K562 (cell line): ENCODE data around the gene SPATA13. TPM values are rescaled to one million over a fixed set of nuclear protein-coding genes. Genes with fewer than 3 reads are reported as not detected.

Source experiments
- ATAC-seq: fragments of 200-7000 bp; cut with Tn5 transposase; 3 replicates; pipeline ENCODE4 v1.9.1; 2020; ENCODE audit warnings: moderate library complexity
- BruUV-seq: library from RNA; stranded (reverse); fragments of 400-500 nt; replicated peaks from 2 replicates; lab custom pipeline; 2021; lab: Mats Ljungman, UMichigan
- CTCF ChIA-PET: fragments of 300-600 bp; formaldehyde crosslinking; extraction: SDS; loops from one replicate; lab custom pipeline; 2021; ENCODE audit warnings: low intra/inter-chr PET ratio; lab: Yijun Ruan, JAX
- POLR2A ChIA-PET: fragments of 300-600, 350-650 bp; sonication (Branson Sonifier 250); formaldehyde crosslinking; extraction: SDS; loops from one replicate; lab custom pipeline; 2021; ENCODE audit warnings: antibody characterized with exemption, inconsistent platforms; lab: Yijun Ruan, JAX
- DNase-seq, 4 experiments: peaks; one replicate each; pipeline versions ENCODE4 v3.0.0 to v3.0.0-alpha.2; 2011 to 2018; ENCODE audit warnings: low spot score in 3 of 4, mixed read lengths in 3 of 4; ENCODE audit errors: extremely low read depth in 1 of 4
- FAIRE-seq: peaks from 2 replicates; lab custom pipeline; 2011; peaks lifted over from hg19 to GRCh38; lab: Jason Lieb, UNC
- H2AFZ ChIP-seq: 2 replicates; pipeline ENCODE4 v1.6.0; 2011; ENCODE audit warnings: low read depth, low read length, control low read depth, inconsistent platforms
- H3K27ac ChIP-seq: fragments of 200-600 bp; 3 replicates; pipeline ENCODE4 v1.8.0; 2011; ENCODE audit warnings: low read depth, mild to moderate bottlenecking, control low read depth, inconsistent platforms, low read length, moderate library complexity, mixed read lengths; ENCODE audit errors: extremely low read depth
- H3K27me3 ChIP-seq, 2 experiments: fragments of 300-600 bp in 1 of 2; 2 replicates in 1 of 2; 3 replicates in 1 of 2; pipeline versions ENCODE4 v1.6.0 to v1.8.0; 2011; ENCODE audit warnings: inconsistent platforms in 2 of 2, low read length in 2 of 2, mild to moderate bottlenecking in 1 of 2, mixed read lengths in 1 of 2, moderate library complexity in 1 of 2; ENCODE audit not compliant: control insufficient read depth in 2 of 2, insufficient read depth in 2 of 2
- H3K36me3 ChIP-seq: fragments of 300-600 bp; 3 replicates; pipeline ENCODE4 v1.8.0; 2011; ENCODE audit warnings: mild to moderate bottlenecking, low read length, inconsistent platforms; ENCODE audit not compliant: control insufficient read depth, insufficient read depth
- H3K4me1 ChIP-seq, 2 experiments: fragments of 200-600 bp in 1 of 2; replicated peaks in 1 of 2; 2 replicates in 1 of 2; 3 replicates in 1 of 2; pipeline versions ENCODE4 v1.5.1 to v1.8.0; 2011; ENCODE audit warnings: inconsistent platforms in 2 of 2, low read length in 2 of 2, mild to moderate bottlenecking in 1 of 2, mixed read lengths in 1 of 2, moderate library complexity in 1 of 2; ENCODE audit not compliant: control insufficient read depth in 2 of 2, insufficient read depth in 2 of 2
- H3K4me2 ChIP-seq: 2 replicates; pipeline ENCODE4 v1.6.1; 2011; ENCODE audit warnings: low read length, control low read depth, inconsistent platforms, mixed read lengths; ENCODE audit not compliant: insufficient read depth
- H3K4me3 ChIP-seq: fragments of 200-600 bp; sonication (generic), shearing (Covaris generic); 2 replicates; pipeline ENCODE4 v1.5.1; 2016; ENCODE audit warnings: control low read depth, inconsistent platforms
- H3K79me2 ChIP-seq: fragments of 200-600 bp; 3 replicates; pipeline ENCODE4 v1.8.0; 2011; ENCODE audit warnings: low read length, inconsistent platforms; ENCODE audit not compliant: control insufficient read depth, insufficient read depth
- H3K9ac ChIP-seq, 2 experiments: 2 replicates each; pipeline versions ENCODE4 v1.6.0 to v1.6.1; 2011; ENCODE audit warnings: low read depth in 2 of 2, low read length in 2 of 2, control low read depth in 1 of 2, inconsistent platforms in 1 of 2, mild to moderate bottlenecking in 1 of 2, mixed read lengths in 1 of 2; ENCODE audit not compliant: insufficient read depth in 1 of 2
- H3K9me1 ChIP-seq: one replicate; pipeline ENCODE4 v1.6.0; 2011; ENCODE audit warnings: inconsistent platforms, mild to moderate bottlenecking, low read length, moderate library complexity; ENCODE audit not compliant: control insufficient read depth, insufficient read depth
- H3K9me3 ChIP-seq: replicated peaks from 2 replicates; pipeline ENCODE4 v1.5.1; 2011; ENCODE audit warnings: low read depth, low read length, inconsistent platforms; ENCODE audit not compliant: control insufficient read depth, insufficient read depth
- H4K20me1 ChIP-seq: replicated peaks from 2 replicates; pipeline ENCODE4 v1.6.1; 2011; ENCODE audit warnings: low read length, inconsistent platforms, mixed read lengths; ENCODE audit not compliant: control insufficient read depth, insufficient read depth
- CAMTA2 ChIP-seq: fragments of 250-450 bp; sonication (Bioruptor Pico); conservative IDR thresholded peaks from 2 replicates; pipeline ENCODE4 v1.5.1; 2022
- CBFB ChIP-seq: sonication (generic); formaldehyde crosslinking; IDR thresholded peaks from 2 replicates; pipeline ENCODE4 v1.4.0; 2020; ENCODE audit warnings: mild to moderate bottlenecking, missing genetic modification reagents
- HEY1 ChIP-seq: fragments of 250-450 bp; sonication (Bioruptor Pico); IDR thresholded peaks from 2 replicates; pipeline ENCODE4 v1.5.0; 2020; ENCODE audit warnings: mild to moderate bottlenecking, moderate library complexity, borderline replicate concordance
- KLF10 ChIP-seq: fragments of 250-450 bp; sonication (Bioruptor Pico); IDR thresholded peaks from 2 replicates; pipeline ENCODE4 v1.6.1; 2021; ENCODE audit warnings: matching md5 sums
- MTA2 ChIP-seq: fragments of 450-650 bp; IDR thresholded peaks from 2 replicates; pipeline ENCODE4 v1.6.1; 2016; ENCODE audit warnings: low read depth
- MXI1 ChIP-seq: IDR thresholded peaks from 2 replicates; pipeline ENCODE4 v1.6.1; 2011; ENCODE audit warnings: low read depth, mild to moderate bottlenecking, improper control_type of control experiment, low read length
- PREB ChIP-seq: sonication (generic); formaldehyde crosslinking; IDR thresholded peaks from 2 replicates; pipeline ENCODE4 v1.8.1; 2023; ENCODE audit warnings: mild to moderate bottlenecking, missing genetic modification reagents
- RFX1 ChIP-seq: fragments of 450-650 bp; IDR thresholded peaks from 2 replicates; pipeline ENCODE4 v1.6.1; 2016; ENCODE audit warnings: mild to moderate bottlenecking, moderate library complexity
- RUNX1 ChIP-seq: sonication (generic); IDR thresholded peaks from 2 replicates; pipeline ENCODE4 v1.6.1; 2016; ENCODE audit warnings: antibody characterized with exemption, low read depth
- TBL1XR1 ChIP-seq, 2 experiments: IDR thresholded peaks; 2 replicates each; pipeline ENCODE4 v1.6.1; 2012; ENCODE audit warnings: improper control_type of control experiment in 2 of 2, low read length in 2 of 2, mild to moderate bottlenecking in 1 of 2
- TFAP4 ChIP-seq: sonication (generic); formaldehyde crosslinking; IDR thresholded peaks from 2 replicates; pipeline ENCODE4 v1.8.0; 2022; ENCODE audit warnings: missing genetic modification reagents, mild to moderate bottlenecking, moderate library complexity, borderline replicate concordance
- XRCC3 ChIP-seq: fragments of 450-650 bp; IDR thresholded peaks from 2 replicates; pipeline ENCODE4 v1.6.1; 2017; ENCODE audit warnings: mild to moderate bottlenecking, moderate library complexity
- ZNF232 ChIP-seq: sonication (generic); formaldehyde crosslinking; IDR thresholded peaks from 2 replicates; pipeline ENCODE4 v1.8.0; 2022; ENCODE audit warnings: mild to moderate bottlenecking, missing genetic modification reagents
- ZNF280A ChIP-seq: fragments of 450-650 bp; IDR thresholded peaks from 2 replicates; pipeline ENCODE4 v1.6.1; 2018; ENCODE audit warnings: mild to moderate bottlenecking, low read depth; ENCODE audit not compliant: partially characterized antibody
- ZNF77 ChIP-seq: fragments of 250-450 bp; sonication (Bioruptor Pico); IDR thresholded peaks from 2 replicates; pipeline ENCODE4 v1.5.0; 2020
- ZNF780A ChIP-seq: fragments of 250-450 bp; sonication (Bioruptor Pico); IDR thresholded peaks from 2 replicates; pipeline ENCODE4 v1.5.0; 2021; ENCODE audit warnings: mild to moderate bottlenecking
- WGBS: fragments of 100-300 bp; shearing (Covaris generic); methylation state at CpG from one replicate; pipeline ENCODE4 v1.1.6; 2016; ENCODE audit warnings: low coverage, mixed read lengths; ENCODE audit not compliant: insufficient coverage; ENCODE audit errors: missing lambda C conversion rate; 5-methylcytosine and 5-hydroxymethylcytosine counted together
- in situ Hi-C: fragments of 300-500 bp; cut with MboI; formaldehyde crosslinking; loops from 4 replicates; pipeline ENCODE4 v1.15.0; 2018; ENCODE audit warnings: inconsistent platforms, mixed read lengths
- intact Hi-C: fragments of 100-400 bp; cut with micrococcal nuclease; formaldehyde crosslinking; loops from 2 replicates; pipeline ENCODE4 v1.14.2; 2022
- polyA plus RNA-seq, 8 experiments: library from polyadenylated mRNA; depleted of rRNA in 4 of 8; stranded (reverse) in 5 of 8; unstranded in 3 of 8; fragments of >200 nt; fragmentation: Nextera tagmentation in 2 of 8; fragmentation: Illumina TruSeq in 1 of 8; extraction: Ambion mirVana in 2 of 8; extraction: Trizol in 1 of 8; gene quantifications; 2 replicates each; pipeline versions ENCODE4 v1.2.1 to v1.2.3, GENCODE V29; 2011 to 2014; ENCODE audit warnings: inconsistent platforms in 1 of 8, missing spikeins in 1 of 8
- total RNA-seq, 7 experiments: library from RNA; depleted of rRNA in 6 of 7; stranded (reverse); fragments of >200 nt in 6 of 7; fragmentation: Illumina TruSeq in 2 of 7; extraction: Trizol in 2 of 7; gene quantifications; 2 replicates each; pipeline versions ENCODE4 v1.2.1 to v1.2.3, GENCODE V29; 2011 to 2021; ENCODE audit warnings: low replicate concordance in 1 of 7

The SPATA13 gene
- total and polyA plus RNA-seq, 9 of the 15 experiments (the other 6 are each of a cell fraction or from before 2014, with no cell fraction given), result 0.08 to 0.99 (median 0.21) TPM; not detected in 2

GRCh38 chr13:24290280-24290932 lies 129.9 kb downstream of the SPATA13 start (continued):
- TF ChIP-seq CBFB (CRISPR knock-in tag) (no peak), RFX1 (no peak), CAMTA2 (CRISPR knock-in tag) (no peak), KLF10 (no peak), MXI1 (no peak)

- H4K20me1 ChIP-seq, result no peaks in the 10 kb centered on the region
- H3K9me3 ChIP-seq, result no peaks in the 10 kb centered on the region
- DNase-seq (no peak), FAIRE-seq (no peak)
- no peak overlapping the region for H2AFZ ChIP-seq
- no peak overlapping the region for H3K4me2 ChIP-seq
- BruUV-seq, result no TSS peak
- H3K9ac ChIP-seq, result no peak overlapping the region
- H3K4me3 ChIP-seq, result no peak overlapping the region
- no peaks in the 10 kb centered on the region for H3K79me2 ChIP-seq
- CTCF ChIA-PET, result no interaction called here
- POLR2A ChIA-PET, result no interaction called here
- 0% methylated on average over 6 of the region's 6 CpGs for WGBS
- H3K4me1 ChIP-seq, result no peaks in the 10 kb centered on the region
- H3K9me1 ChIP-seq, result no peaks in the 10 kb centered on the region
- intact Hi-C loops, result no loop called here
- no peak for TF ChIP-seq PREB (CRISPR knock-in tag)
- TF ChIP-seq HEY1 (CRISPR knock-in tag), result no peak
- no peak for TF ChIP-seq MTA2
- TF ChIP-seq TFAP4, result no peak
- no peak for TF ChIP-seq RUNX1
- TF ChIP-seq ZNF780A (CRISPR knock-in tag), result no peak
- TF ChIP-seq XRCC3, result no peak
- TF ChIP-seq ZNF232, result no peak
- TF ChIP-seq TBL1XR1 (IDR thresholded peaks at IDR 0.05; ENCODE audit: low read length in 2 of 2), result no peak
- no peak for TF ChIP-seq ZNF280A
- TF ChIP-seq ZNF77 (CRISPR knock-in tag), result no peak
- TF ChIP-seq, all 486 proteins: peak for 0
- Histone ChIP-seq H3K27ac (no peak overlapping the region), H3K36me3 (no peaks in the 10 kb centered on the region), H3K27me3 (peaks cover 12 to 30% of the 10 kb centered on the region in 2 experiments)
- no peak for ATAC-seq
- in situ Hi-C loops, result no loop called here
Measured at GRCh38 chr13:24292481-24292880, 132.0 kb downstream of the SPATA13 start.
